Lower leg skin (tissue), 4 donors: ENCODE results near the gene MEGF6. TPM values are rescaled to one million over a fixed set of nuclear protein-coding genes. Genes with fewer than 3 reads are reported as not detected.

Experiments
- DNase-seq, 2 donors: peaks; one replicate each; pipeline ENCODE4 v3.0.0-alpha.2; 2019; ENCODE audit warnings: low spot score in 2 of 2
- H3K4me3 ChIP-seq: fragments of 200-600 bp; sonication (generic); 2 replicates; pipeline ENCODE4 v1.5.1; 2017; ENCODE audit warnings: mild to moderate bottlenecking, low read depth; ENCODE audit not compliant: poor library complexity, severe bottlenecking
- POLR2A ChIP-seq, 2 donors: fragments of 450-650 bp; IDR thresholded peaks; one replicate each; pipeline ENCODE4 v1.6.1; 2016 to 2017; ENCODE audit warnings: antibody characterized with exemption in 2 of 2, mild to moderate bottlenecking in 1 of 2, moderate library complexity in 1 of 2
- WGBS, 2 donors: methylation state at CpG; one replicate each; pipeline ENCODE4 v1.1.5; 2018; 5-methylcytosine and 5-hydroxymethylcytosine counted together
- intact Hi-C: fragments of 100-400 bp; cut with DNase I; formaldehyde crosslinking; loops from one replicate; pipeline ENCODE4 v1.15.0; 2023; ENCODE audit warnings: low total_unique reads
- total RNA-seq, 4 donors: library from RNA; depleted of rRNA; stranded (reverse); fragments of >200 nt; gene quantifications; one replicate each; pipeline ENCODE4 v1.1.0, GENCODE V29; 2016
- TF ChIP-seq, protein P1 (sequence below), 3 donors: fragments of 450-650 bp; IDR thresholded peaks; one replicate each; pipeline ENCODE4 v1.5.1; 2016; ENCODE audit warnings: antibody characterized with exemption in 3 of 3, mild to moderate bottlenecking in 3 of 3, moderate library complexity in 2 of 3

Gene MEGF6
- total RNA-seq, 4 donors from 2014 or later = 81.1 to 147 (median 86.1) TPM

GRCh38 chr1:3568815-3569435 is 42.4 kb downstream of the MEGF6 start:
- DNase-seq = no peak
- no peak overlapping the region for H3K4me3 ChIP-seq
- intact Hi-C loops = no loop called here
- WGBS, 2 donors = 85 to 96% methylated on average over 9 to 12 of the region's 13 CpGs
- TF ChIP-seq, protein P1, sequence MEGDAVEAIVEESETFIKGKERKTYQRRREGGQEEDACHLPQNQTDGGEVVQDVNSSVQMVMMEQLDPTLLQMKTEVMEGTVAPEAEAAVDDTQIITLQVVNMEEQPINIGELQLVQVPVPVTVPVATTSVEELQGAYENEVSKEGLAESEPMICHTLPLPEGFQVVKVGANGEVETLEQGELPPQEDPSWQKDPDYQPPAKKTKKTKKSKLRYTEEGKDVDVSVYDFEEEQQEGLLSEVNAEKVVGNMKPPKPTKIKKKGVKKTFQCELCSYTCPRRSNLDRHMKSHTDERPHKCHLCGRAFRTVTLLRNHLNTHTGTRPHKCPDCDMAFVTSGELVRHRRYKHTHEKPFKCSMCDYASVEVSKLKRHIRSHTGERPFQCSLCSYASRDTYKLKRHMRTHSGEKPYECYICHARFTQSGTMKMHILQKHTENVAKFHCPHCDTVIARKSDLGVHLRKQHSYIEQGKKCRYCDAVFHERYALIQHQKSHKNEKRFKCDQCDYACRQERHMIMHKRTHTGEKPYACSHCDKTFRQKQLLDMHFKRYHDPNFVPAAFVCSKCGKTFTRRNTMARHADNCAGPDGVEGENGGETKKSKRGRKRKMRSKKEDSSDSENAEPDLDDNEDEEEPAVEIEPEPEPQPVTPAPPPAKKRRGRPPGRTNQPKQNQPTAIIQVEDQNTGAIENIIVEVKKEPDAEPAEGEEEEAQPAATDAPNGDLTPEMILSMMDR (IDR thresholded peaks at IDR 0.05) = no peak
- TF ChIP-seq POLR2A (IDR thresholded peaks at IDR 0.05) = no peak

DNA sequence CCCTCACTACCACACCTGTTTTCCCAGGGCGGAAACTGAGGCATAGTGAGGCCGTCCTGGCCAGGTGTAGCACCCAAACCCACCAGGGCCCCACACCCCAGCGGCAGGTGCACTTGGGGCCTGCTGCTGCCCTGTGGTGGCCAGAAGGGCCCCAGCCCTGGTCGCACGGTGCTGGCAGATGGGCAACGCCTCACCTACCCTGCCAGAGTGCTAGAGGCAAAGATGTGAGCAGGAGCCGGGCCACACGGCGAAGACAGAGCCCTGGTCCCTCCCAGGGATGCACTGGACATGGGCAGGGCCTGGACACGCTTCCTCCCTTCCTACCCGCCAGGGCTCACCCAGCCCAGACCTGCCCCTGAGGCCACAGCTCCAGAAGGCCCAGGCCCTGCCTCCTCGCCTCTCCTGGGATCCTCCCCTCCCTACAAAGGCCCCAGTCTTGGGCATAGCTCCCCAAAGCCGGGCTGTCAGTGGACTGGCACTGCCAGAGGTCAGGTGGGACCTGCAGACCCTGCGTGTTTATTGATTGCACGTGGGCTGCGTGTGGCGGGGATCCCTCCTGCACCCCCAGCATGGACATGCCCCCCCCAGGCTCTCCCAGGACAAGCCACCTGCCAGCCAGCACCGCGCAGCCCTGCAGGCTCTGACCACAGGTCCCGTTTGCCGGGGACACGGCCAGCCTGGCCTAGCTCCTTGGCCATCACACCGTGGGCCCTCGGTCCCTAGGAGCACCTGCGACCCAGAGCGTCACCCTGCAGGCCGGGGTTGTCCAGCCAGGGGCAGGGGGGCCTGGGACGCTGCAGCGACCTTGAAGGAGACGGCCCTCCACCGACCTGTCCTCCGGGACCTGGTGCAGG is 44.1 kb downstream of the MEGF6 start:
- intact Hi-C loops = no loop called here
- TF ChIP-seq POLR2A (IDR thresholded peaks at IDR 0.05) = no peak
- TF ChIP-seq, protein P1 (IDR thresholded peaks at IDR 0.05) = no peak
- WGBS, 2 donors = 89 to 91% methylated on average over 23 to 24 of the region's 32 CpGs
- no peak for DNase-seq
- no peak overlapping the region for H3K4me3 ChIP-seq

GRCh38 chr1:3566003-3566885 is 45.1 kb downstream of the MEGF6 start:
- TF ChIP-seq, protein P1 (IDR thresholded peaks at IDR 0.05) = no peak
- no peak for TF ChIP-seq POLR2A (IDR thresholded peaks at IDR 0.05)
- WGBS, 2 donors = 84 to 89% methylated on average over 15 to 25 of the region's 27 CpGs
- no peak for DNase-seq
- no peak overlapping the region for H3K4me3 ChIP-seq
- intact Hi-C loops = no loop called here

DNA sequence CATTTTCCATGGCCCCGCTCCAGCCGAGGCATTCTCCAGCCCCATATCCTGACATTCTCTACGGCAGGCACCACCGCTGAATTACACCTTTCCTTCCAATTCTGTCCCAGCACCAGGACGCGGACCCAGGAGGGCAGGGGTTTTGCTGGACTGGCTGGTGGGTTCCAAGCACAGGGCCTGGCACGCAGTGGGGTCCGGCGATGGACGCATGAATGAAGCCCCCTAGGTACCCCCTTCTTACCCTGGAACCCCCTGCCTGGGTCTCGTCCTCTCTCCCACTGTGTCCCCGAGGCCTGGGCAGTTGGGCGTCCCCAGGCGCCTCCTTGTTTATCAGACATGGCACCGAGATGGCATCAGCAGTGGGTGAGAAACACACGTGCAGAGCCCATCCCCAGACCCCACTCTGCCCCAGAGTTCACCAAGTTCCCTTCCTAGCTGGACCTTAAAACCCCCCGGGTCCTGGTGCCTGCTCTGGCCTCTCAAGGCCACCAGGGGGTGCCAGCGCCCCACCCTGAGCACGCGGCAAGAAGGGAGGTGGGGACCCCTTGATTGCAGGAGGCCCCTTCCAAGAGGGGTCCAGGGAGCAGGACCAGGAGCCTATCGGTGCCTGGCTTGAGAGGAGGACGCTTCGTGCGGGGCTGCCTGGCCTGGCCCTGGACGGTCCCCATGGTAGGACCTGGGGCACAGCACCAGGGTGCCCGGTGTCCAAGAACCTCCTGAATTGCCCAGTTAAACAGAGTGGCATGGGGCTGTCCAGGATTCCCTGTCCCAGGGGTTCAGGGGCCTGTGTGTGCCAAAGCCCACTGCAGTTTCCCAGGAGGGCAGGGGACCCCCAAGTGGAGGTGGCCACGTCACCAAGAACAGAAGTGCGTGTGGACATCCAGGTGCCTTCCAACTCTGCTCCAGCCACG is 46.1 kb downstream of the MEGF6 start:
- WGBS, 2 donors = 70 to 74% methylated on average over 20 to 29 of the region's 29 CpGs
- no peak for DNase-seq
- intact Hi-C loops = no loop called here
- TF ChIP-seq, protein P1 (IDR thresholded peaks at IDR 0.05) = peak in 1 of 3 donors; percentile 33
- no peak for TF ChIP-seq POLR2A (IDR thresholded peaks at IDR 0.05)
- no peak overlapping the region for H3K4me3 ChIP-seq

- intact Hi-C loops = no loop called here
- no peak for DNase-seq
- WGBS, 2 donors = 80 to 82% methylated on average over 9 to 10 of the region's 10 CpGs
- H3K4me3 ChIP-seq = no peak overlapping the region
- TF ChIP-seq POLR2A (IDR thresholded peaks at IDR 0.05) = no peak
- TF ChIP-seq, protein P1 (IDR thresholded peaks at IDR 0.05) = no peak
Observed at GRCh38 chr1:3563610-3564009, 47.7 kb downstream of the MEGF6 start.
